ENCODE data around the gene TNFRSF12A.
A peak's percentile ranks its signal among the peaks of the same experiment; 100 is the strongest.

The TNFRSF12A gene

DNA sequence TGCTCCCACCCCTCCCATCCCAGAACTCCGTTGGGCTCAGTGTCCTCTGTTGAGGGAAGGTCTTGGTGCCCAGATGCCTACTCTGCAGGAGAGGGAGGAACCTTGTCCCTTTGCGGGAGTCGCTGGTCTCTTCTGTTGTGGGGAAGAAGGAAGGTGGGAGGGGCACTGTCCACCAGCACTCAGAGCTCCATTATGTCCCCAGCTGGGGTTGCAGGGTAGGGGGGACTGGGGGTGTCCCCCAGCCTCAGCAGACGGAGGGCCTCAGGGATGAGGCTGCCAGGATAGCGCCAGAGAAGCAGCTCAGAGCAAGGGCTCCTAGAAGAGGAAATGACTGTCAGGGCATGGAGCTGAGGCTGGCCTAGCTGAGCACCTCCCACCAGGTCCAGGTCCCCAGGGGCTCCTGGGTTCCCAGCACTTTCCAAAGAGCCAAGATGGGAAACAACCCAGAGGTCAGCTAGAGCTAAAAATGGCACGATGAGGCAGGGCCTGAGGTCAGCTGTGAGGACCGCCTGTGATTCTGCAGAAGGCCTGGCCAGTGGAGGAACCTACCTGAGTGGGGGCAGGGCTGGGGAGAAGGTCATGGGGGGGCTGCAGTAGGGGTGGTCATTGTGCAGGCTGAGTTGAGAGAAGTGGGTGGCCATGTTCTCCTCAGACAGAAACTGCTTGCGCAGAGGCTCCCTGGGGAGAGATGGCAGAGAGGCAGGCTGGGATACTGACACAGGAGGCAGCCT lies 2.7 kb downstream of the TNFRSF12A start:
- DNase-seq: no peak
- in situ Hi-C loops (cut with MboI; ENCODE audit: low pct_unique_long_range_greater_than_20kb, low sequenced_read_pairs): no loop called here

- in situ Hi-C loops (cut with MboI; ENCODE audit: low pct_unique_long_range_greater_than_20kb, low sequenced_read_pairs): no loop called here
- DNase-seq: no peak
Measured at GRCh38 chr16:3023415-3023668, 3.2 kb downstream of the TNFRSF12A start.

GRCh38 chr16:3023669-3024478 lies 3.7 kb downstream of the TNFRSF12A start, which contains the start of the genes HCFC1R1 and THOC6:
TSS of gene HCFC1R1 (minus strand) at chr16:3023942. CDS start at chr16:3023941, 1 bp downstream.
TSS of gene THOC6 (plus strand) at chr16:3024035. CDS start at chr16:3024327, 292 bp downstream.
- in situ Hi-C loops (cut with MboI; ENCODE audit: low pct_unique_long_range_greater_than_20kb, low sequenced_read_pairs): no loop called here
- peak; percentile 96 for DNase-seq

DNA sequence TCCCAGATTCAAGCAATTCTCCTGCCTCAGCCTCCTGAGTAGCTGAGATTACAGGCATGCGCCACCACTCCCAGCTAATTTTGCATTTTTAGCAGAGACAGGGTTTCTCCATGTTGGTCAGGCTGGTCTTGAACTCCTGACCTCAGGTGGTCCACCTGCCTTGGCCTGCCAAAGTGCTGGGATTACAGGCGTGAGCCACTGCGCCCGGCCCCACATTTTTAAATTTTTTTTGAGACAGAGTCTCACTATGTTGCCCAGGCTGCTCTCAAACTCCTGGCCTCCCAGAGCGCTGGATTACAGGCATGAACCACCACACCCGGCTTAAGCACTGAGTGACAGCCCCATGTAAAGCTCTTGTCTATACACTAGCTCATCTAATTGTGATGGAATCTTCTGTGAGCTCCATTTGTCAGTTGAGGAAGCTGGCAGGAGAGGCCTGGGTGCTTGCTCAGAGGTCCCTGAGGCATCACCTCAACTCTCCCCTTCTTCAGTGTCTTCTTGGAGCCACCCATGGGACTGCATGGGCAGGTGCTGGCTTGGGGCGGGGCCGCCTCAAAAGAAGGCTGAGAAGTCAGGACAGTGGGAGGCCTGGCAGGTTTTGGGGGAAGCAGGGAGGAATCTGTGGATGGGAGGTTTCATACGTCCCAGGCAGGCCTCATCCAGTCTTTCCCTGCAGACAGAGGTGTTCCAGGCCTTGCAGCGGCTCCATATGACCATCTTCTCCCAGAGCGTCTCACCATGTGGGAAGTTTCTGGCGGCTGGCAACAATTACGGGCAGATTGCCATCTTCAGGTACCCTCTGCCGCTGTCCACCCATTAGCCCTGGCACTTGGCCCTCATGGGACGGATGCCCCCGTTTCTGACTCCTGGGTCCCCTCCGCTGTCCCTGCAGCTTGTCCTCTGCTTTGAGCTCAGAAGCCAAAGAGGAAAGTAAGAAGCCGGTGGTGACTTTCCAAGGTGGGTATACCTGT lies 5.1 kb downstream of the TNFRSF12A start:
- DNase-seq: no peak
- in situ Hi-C loops (cut with MboI; ENCODE audit: low pct_unique_long_range_greater_than_20kb, low sequenced_read_pairs): no loop called here

GRCh38 chr16:3026003-3026378 lies 5.8 kb downstream of the TNFRSF12A start:
- in situ Hi-C loops (cut with MboI; ENCODE audit: low pct_unique_long_range_greater_than_20kb, low sequenced_read_pairs): no loop called here
- no peak for DNase-seq

- no peak for DNase-seq
- in situ Hi-C loops (cut with MboI; ENCODE audit: low pct_unique_long_range_greater_than_20kb, low sequenced_read_pairs): no loop called here
Measured at GRCh38 chr16:3026609-3027488, 6.7 kb downstream of the TNFRSF12A start.

DNA sequence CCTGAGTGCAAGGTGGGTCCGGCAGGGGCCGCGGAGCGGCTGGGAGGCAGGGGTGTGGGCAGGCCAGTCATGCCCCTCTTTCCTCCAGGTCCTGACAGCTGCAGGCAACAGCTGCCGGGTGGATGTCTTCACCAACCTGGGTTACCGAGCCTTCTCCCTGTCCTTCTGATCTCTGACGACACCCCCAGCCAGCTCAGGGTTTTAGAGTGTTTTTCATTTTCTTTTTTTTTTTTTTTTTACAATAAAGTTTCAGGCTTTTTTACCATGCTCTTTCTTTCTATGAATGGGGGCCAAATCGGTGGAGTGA lies 7.3 kb downstream of the TNFRSF12A start:
- DNase-seq: no peak

DNA sequence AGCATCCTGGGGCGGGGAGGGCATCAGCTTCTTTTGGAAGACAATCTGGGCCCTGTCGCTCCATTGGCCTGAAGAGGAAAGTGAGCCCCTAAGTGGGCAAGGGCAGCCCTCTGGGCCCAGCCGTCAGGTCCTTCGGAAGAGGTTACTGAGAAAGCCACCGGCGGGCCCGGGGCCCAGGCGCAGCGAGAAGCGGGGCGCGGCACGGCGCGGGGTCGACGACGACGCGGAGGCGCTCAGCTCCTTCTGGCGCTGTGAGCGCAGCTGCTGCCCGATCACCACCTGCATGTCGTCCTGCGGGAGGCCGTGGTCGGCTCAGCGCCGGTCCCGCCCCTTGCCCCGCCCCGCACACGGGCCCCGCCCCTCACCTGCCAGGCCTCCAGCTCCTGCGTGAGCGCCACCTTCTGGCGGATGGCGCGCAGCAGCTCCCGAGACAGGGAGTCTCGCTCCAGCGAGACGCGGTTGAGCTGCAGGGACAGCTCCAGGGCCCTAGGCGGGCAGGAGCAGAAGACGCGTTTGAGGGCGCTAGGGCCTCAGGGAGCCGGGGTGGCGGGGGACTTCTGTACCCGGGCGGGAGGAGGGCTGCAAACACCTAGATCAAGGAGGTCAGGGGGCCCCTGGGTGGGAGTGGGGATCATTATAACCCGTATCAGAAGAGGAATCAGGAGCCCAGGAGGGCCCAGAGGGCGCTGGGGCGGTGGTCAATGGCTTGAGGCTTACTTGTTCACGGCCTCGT lies 8.0 kb downstream of the TNFRSF12A start:
- in situ Hi-C loops (cut with MboI; ENCODE audit: low pct_unique_long_range_greater_than_20kb, low sequenced_read_pairs): no loop called here
- peak; percentile 81 for DNase-seq

More for the DNA sequence above, 7.3 kb downstream of the TNFRSF12A start:
- in situ Hi-C loops (cut with MboI; ENCODE audit: low pct_unique_long_range_greater_than_20kb, low sequenced_read_pairs): no loop called here

- in situ Hi-C loops (cut with MboI; ENCODE audit: low pct_unique_long_range_greater_than_20kb, low sequenced_read_pairs): no loop called here
- no peak for DNase-seq
Measured at GRCh38 chr16:3028716-3029319, 8.7 kb downstream of the TNFRSF12A start.

GRCh38 chr16:3029491-3030221 lies 9.5 kb downstream of the TNFRSF12A start:
- DNase-seq: peak; percentile 34
- in situ Hi-C loops (cut with MboI; ENCODE audit: low pct_unique_long_range_greater_than_20kb, low sequenced_read_pairs): no loop called here

GRCh38 chr16:3030222-3031212 lies 10.3 kb downstream of the TNFRSF12A start:
- in situ Hi-C loops (cut with MboI; ENCODE audit: low pct_unique_long_range_greater_than_20kb, low sequenced_read_pairs): no loop called here
- DNase-seq: no peak

- no peak for DNase-seq
- in situ Hi-C loops (cut with MboI; ENCODE audit: low pct_unique_long_range_greater_than_20kb, low sequenced_read_pairs): no loop called here
Measured at GRCh38 chr16:3032624-3033023, 12.5 kb downstream of the TNFRSF12A start.

DNA sequence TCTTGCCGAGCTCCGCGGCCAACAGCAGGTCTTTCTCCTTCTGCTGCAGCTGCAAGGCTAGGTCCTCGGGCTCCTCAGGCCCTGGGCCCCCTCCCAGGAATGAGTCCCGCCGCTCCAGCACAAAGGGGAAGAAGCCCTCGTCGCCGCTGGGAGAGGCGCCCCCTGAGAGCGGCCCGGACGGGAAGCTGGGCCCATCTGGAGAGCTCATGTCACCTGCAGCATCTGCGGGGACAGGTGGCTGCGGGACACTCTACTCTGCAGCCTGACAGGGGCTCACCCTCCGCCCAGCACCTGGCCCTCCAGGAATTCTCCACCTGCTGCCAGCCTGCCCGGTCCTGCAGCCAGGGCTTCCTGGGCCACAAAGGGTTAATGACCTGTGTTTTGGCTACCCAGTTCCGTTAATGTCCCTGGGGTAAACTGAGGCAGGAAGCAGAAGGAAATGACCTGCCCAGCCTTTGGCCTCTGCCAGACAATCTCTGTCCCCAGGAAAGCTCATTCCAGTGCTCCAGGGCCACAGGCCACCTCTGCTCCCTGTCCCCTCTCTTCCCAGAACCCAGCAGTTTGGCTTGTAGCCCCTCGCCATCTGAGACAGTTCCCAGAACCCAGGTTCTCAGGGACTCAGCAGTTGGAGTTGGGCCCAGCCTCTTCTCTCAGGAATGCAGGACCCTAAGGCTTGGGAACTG lies 15.3 kb downstream of the TNFRSF12A start:
- in situ Hi-C loops (cut with MboI; ENCODE audit: low pct_unique_long_range_greater_than_20kb, low sequenced_read_pairs): no loop called here
- no peak for DNase-seq

- in situ Hi-C loops (cut with MboI; ENCODE audit: low pct_unique_long_range_greater_than_20kb, low sequenced_read_pairs): no loop called here
- DNase-seq: no peak
Measured at GRCh38 chr16:3035972-3036725, 16.0 kb downstream of the TNFRSF12A start.
